ENCODE results near the gene ERN2. TPM values are rescaled to one million over a fixed set of nuclear protein-coding genes. Genes with fewer than 3 reads are reported as not detected.
"Not testable (repeated sequence)": the region's sequence is repeated elsewhere in the genome, so short reads cannot be mapped to it uniquely, and the experiment has no call there.

ERN2 gene
- total and polyA plus RNA-seq, 9 of the 15 experiments (the other 6 are each of a cell fraction or from before 2014, with no cell fraction given) = 0.07 to 1.5 (median 0.51) TPM; not detected in 3

- in situ Hi-C loops (cut with MboI) = loop anchor here (10.0 kb wide), 3 partner anchors 297 to 767 kb away; partner anchors contain the start of gene CACNG3
- H3K4me3 ChIP-seq; H3K27ac ChIP-seq (ENCODE audit: extremely low read depth, low read depth, low read length); H3K9me1 ChIP-seq (ENCODE audit: control insufficient read depth, insufficient read depth, low read length); FAIRE-seq; DNase-seq (ENCODE audit: extremely low read depth in 1 of 4, low spot score in 3 of 4); POLR2A ChIA-PET; BruUV-seq (replicated peaks); H3K4me2 ChIP-seq (ENCODE audit: insufficient read depth, low read length); H3K36me3 ChIP-seq (ENCODE audit: control insufficient read depth, insufficient read depth, low read length); H3K79me2 ChIP-seq (ENCODE audit: control insufficient read depth, insufficient read depth, low read length); H2AFZ ChIP-seq (ENCODE audit: low read depth, low read length); H3K4me1 ChIP-seq (replicated peaks in 1 of 2; ENCODE audit: control insufficient read depth in 2 of 2, insufficient read depth in 2 of 2, low read length in 2 of 2); H3K9ac ChIP-seq (ENCODE audit: insufficient read depth in 1 of 2, low read depth in 2 of 2, low read length in 2 of 2); H4K20me1 ChIP-seq (replicated peaks; ENCODE audit: control insufficient read depth, insufficient read depth, low read length); H3K27me3 ChIP-seq (ENCODE audit: control insufficient read depth in 2 of 2, insufficient read depth in 2 of 2, low read length in 2 of 2); ATAC-seq; H3K9me3 ChIP-seq (replicated peaks; ENCODE audit: control insufficient read depth, insufficient read depth, low read depth, low read length): not testable (repeated sequence)
- intact Hi-C loops (cut with micrococcal nuclease) = loop anchor here (10.0 kb wide), 3 partner anchors 277 to 767 kb away; partner anchors contain the start of gene CACNG3
- CTCF ChIA-PET (ENCODE audit: low intra/inter-chr PET ratio) = interaction anchor here (1.0 kb wide), 1 partner anchor 99 kb away, joined by 3 read pairs; no protein-coding TSS in a partner anchor
- 24% methylated on average over 1 of the region's 1 CpG for WGBS (ENCODE audit: insufficient coverage, low coverage, missing lambda C conversion rate)
- peak; percentile 75 for TF ChIP-seq PCBP2 (IDR thresholded peaks at IDR 0.05; ENCODE audit: low read depth, low read length, poor library complexity, severe bottlenecking)
- TF ChIP-seq PCBP1 (IDR thresholded peaks at IDR 0.05; ENCODE audit: low read depth, low read length, poor library complexity, severe bottlenecking) = peak; percentile 44
These were observed 24.5 kb upstream of the ERN2 start for GRCh38 chr16:23737423-23738028.

DNA sequence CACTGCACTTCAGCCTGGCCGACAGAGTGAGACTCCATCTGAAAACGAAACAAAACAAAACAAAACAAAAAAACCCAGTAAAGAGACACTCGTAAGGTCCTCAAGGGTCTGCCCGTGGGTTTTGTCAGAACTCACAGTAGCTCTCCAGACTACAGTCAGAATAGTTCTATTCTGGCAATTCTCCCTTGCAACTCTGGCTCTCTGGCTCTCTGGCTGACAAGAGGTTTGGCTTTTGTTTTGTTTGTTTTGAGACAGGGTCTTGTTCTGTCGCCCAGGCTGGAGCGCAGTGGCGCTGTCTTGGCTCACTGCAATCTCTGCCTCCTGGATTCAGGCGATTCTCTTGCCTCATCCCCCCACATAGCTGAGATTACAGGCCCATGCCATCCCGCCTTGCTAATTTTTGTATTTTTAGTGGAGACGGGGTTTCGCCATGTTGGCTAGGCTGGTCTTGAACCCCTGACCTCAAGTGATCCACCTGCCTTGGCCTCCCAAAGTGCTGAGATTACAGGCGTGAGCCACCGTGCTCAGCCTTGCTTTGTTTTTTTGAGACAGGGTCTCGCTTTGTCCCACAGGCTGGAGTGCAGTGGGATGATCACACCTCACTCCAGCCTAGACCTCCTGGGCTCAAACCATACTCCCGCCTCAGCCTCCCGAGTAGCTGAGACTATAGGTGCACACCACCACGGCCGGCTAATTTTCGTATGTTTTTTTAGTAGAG lies 21.3 kb upstream of the ERN2 start:
- ChIA-PET POLR2A (no interaction called here), CTCF (ENCODE audit: low intra/inter-chr PET ratio) (interaction anchor here (0.6 to 2.3 kb wide), 3 partner anchors 34 to 302 kb away, joined by 3 to 20 read pairs (median 14); no protein-coding TSS in a partner anchor)
- intact Hi-C loops (cut with micrococcal nuclease) (loop anchor here (10.0 kb wide), 3 partner anchors 280 to 770 kb away; partner anchors contain the start of gene CACNG3), in situ Hi-C loops (cut with MboI) (loop anchor here (10.0 kb wide), 3 partner anchors 300 to 770 kb away; partner anchors contain the start of gene CACNG3)
- no peaks in the 10 kb centered on the region for H4K20me1 ChIP-seq (replicated peaks; ENCODE audit: control insufficient read depth, insufficient read depth, low read length)
- BruUV-seq (replicated peaks) = no TSS peak
- peaks cover 0 to 11% of the 10 kb centered on the region in 2 experiments; a peak in 3 of 5 replicates for H3K4me1 ChIP-seq (replicated peaks in 1 of 2; ENCODE audit: control insufficient read depth in 2 of 2, insufficient read depth in 2 of 2, low read length in 2 of 2)
- no peaks in the 10 kb centered on the region for H3K9me1 ChIP-seq (ENCODE audit: control insufficient read depth, insufficient read depth, low read length)
- FAIRE-seq = no peak
- 54% methylated on average over 19 of the region's 19 CpGs for WGBS (ENCODE audit: insufficient coverage, low coverage, missing lambda C conversion rate)
- H3K4me3 ChIP-seq = no peak overlapping the region
- H3K27ac ChIP-seq (ENCODE audit: extremely low read depth, low read depth, low read length) = no peak overlapping the region
- no peaks in the 10 kb centered on the region for H3K27me3 ChIP-seq (ENCODE audit: control insufficient read depth in 2 of 2, insufficient read depth in 2 of 2, low read length in 2 of 2)
- ATAC-seq = no peak
- no peaks in the 10 kb centered on the region for H3K79me2 ChIP-seq (ENCODE audit: control insufficient read depth, insufficient read depth, low read length)
- H3K4me2 ChIP-seq (ENCODE audit: insufficient read depth, low read length) = no peak overlapping the region
- no peak for DNase-seq (ENCODE audit: extremely low read depth in 1 of 4, low spot score in 3 of 4)
- no peaks in the 10 kb centered on the region for H3K36me3 ChIP-seq (ENCODE audit: control insufficient read depth, insufficient read depth, low read length)
- H3K9ac ChIP-seq (ENCODE audit: insufficient read depth in 1 of 2, low read depth in 2 of 2, low read length in 2 of 2) = no peak overlapping the region
- H3K9me3 ChIP-seq (replicated peaks; ENCODE audit: control insufficient read depth, insufficient read depth, low read depth, low read length) = no peaks in the 10 kb centered on the region
- H2AFZ ChIP-seq (ENCODE audit: low read depth, low read length) = 0 out of 2 replicates have a peak overlapping the region, but pooled peaks have one; percentile 80
- TF ChIP-seq NONO (IDR thresholded peaks at IDR 0.05; ENCODE audit: low read depth in 2 of 2, low read length in 1 of 2) (no peak), PRPF4 (IDR thresholded peaks at IDR 0.05; ENCODE audit: insufficient read depth, low read depth, low read length, poor library complexity, severe bottlenecking) (no peak), PPARD (CRISPR knock-in tag; IDR thresholded peaks at IDR 0.05) (no peak), MNT (conservative IDR thresholded peaks at IDR 0.05) (no peak), ZNF740 (CRISPR knock-in tag; IDR thresholded peaks at IDR 0.05) (no peak), ZNF740 (tag; IDR thresholded peaks at IDR 0.05) (no peak)
